ENCODE data around the gene ZNF512B. TPM values are rescaled to one million over a fixed set of nuclear protein-coding genes. Genes with fewer than 3 reads are reported as not detected.

The ZNF512B gene
- total RNA-seq, 2 donors from 2014 or later, result 23.7 to 26.8 TPM

DNA sequence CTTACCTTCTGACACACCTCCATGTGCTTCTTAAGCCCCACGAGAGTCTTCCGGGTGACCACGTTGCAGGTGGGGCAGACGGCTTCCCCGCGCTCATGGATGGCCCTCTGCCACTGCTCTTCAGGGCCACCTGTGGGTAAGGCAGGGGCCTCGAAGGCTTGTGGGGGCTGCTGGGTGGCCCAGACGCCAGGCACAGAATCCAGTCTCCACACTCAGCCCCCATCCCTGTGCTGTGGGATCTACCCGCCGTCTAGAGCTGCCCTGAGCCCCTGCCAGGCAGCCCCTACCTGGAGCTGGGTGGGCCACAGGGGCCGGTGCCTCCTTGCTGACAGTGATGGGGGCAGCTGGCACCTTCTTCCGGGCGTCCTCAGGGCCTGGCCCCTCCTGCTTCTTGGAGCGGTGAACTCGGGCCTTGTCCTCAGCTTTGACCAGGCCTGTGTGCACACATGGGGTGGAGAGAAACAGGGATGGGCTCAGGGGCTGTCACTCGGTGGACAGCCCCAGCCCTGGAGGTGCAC, 5.9 kb downstream of the ZNF512B start:
- no peak for DNase-seq
- 95 to 100% methylated on average over 10 to 16 of the region's 16 CpGs for WGBS, 2 experiments (ENCODE audit: insufficient coverage in 1 of 2, insufficient read length in 1 of 2)
- Histone ChIP-seq H3K4me3 (ENCODE audit: low read length) (no peak overlapping the region), H3K9ac (ENCODE audit: extremely low read depth, low read length, poor library complexity, severe bottlenecking) (no peak overlapping the region), H3K4me1 (ENCODE audit: control insufficient read depth, insufficient read depth, low read length) (peaks cover 9% of the 10 kb centered on the region), H3K9me3 (ENCODE audit: control insufficient read depth, low read length) (peaks cover 35% of the 10 kb centered on the region), H3K27ac (ENCODE audit: low read depth, low read length) (no peak overlapping the region), H3K36me3 (ENCODE audit: control insufficient read depth, insufficient read depth, low read length) (peaks cover 35% of the 10 kb centered on the region), H3K27me3 (ENCODE audit: control insufficient read depth, insufficient read depth, low read length, poor library complexity, severe bottlenecking) (no peaks in the 10 kb centered on the region)
- peaks cover 51% of the 10 kb centered on the region for H3K36me3 Mint-ChIP-seq (ENCODE audit: low read depth)
- no peak overlapping the region for H3K27ac Mint-ChIP-seq
- no peaks in the 10 kb centered on the region for H3K27me3 Mint-ChIP-seq (ENCODE audit: insufficient read depth)
- TF ChIP-seq, protein P1, sequence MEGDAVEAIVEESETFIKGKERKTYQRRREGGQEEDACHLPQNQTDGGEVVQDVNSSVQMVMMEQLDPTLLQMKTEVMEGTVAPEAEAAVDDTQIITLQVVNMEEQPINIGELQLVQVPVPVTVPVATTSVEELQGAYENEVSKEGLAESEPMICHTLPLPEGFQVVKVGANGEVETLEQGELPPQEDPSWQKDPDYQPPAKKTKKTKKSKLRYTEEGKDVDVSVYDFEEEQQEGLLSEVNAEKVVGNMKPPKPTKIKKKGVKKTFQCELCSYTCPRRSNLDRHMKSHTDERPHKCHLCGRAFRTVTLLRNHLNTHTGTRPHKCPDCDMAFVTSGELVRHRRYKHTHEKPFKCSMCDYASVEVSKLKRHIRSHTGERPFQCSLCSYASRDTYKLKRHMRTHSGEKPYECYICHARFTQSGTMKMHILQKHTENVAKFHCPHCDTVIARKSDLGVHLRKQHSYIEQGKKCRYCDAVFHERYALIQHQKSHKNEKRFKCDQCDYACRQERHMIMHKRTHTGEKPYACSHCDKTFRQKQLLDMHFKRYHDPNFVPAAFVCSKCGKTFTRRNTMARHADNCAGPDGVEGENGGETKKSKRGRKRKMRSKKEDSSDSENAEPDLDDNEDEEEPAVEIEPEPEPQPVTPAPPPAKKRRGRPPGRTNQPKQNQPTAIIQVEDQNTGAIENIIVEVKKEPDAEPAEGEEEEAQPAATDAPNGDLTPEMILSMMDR (conservative IDR thresholded peaks at IDR 0.05), result no peak
- no peak overlapping the region for H3K4me3 Mint-ChIP-seq
- H3K9me3 Mint-ChIP-seq, result peaks cover 19% of the 10 kb centered on the region
- peaks cover 7% of the 10 kb centered on the region for H3K4me1 Mint-ChIP-seq

DNA sequence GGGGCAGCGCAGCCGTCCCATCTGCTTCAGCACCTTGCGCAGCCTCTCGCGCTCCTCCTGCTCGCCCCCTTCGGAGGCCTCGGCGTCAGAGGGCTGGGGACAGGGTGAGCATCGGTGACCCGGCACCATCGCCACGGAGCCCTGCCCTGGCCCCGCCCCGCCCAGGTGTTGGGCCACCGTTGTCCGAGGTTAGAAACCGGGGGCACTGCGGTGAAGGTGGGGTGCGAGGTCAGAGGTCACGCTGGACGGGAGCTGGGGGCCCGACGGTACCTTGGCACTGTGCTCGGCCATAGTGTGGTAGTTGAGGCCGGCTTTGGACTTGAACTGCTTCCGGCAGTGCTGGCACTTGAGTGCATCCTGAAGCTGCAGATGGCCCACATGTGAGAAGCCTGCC, 6.4 kb downstream of the ZNF512B start:
- H3K27me3 ChIP-seq (ENCODE audit: control insufficient read depth, insufficient read depth, low read length, poor library complexity, severe bottlenecking), result no peaks in the 10 kb centered on the region
- H3K4me1 ChIP-seq (ENCODE audit: control insufficient read depth, insufficient read depth, low read length), result peaks cover 11% of the 10 kb centered on the region
- peaks cover 16% of the 10 kb centered on the region for H3K9me3 Mint-ChIP-seq
- H3K36me3 Mint-ChIP-seq (ENCODE audit: low read depth), result peaks cover 48% of the 10 kb centered on the region
- H3K36me3 ChIP-seq (ENCODE audit: control insufficient read depth, insufficient read depth, low read length), result peaks cover 40% of the 10 kb centered on the region
- no peak overlapping the region for H3K4me3 ChIP-seq (ENCODE audit: low read length)
- H3K4me3 Mint-ChIP-seq, result no peak overlapping the region
- H3K9ac ChIP-seq (ENCODE audit: extremely low read depth, low read length, poor library complexity, severe bottlenecking), result no peak overlapping the region
- peaks cover 10% of the 10 kb centered on the region for H3K4me1 Mint-ChIP-seq
- TF ChIP-seq, protein P1 (conservative IDR thresholded peaks at IDR 0.05), result no peak
- 93% methylated on average over 23 to 27 of the region's 27 CpGs for WGBS, 2 experiments (ENCODE audit: insufficient coverage in 1 of 2, insufficient read length in 1 of 2)
- H3K9me3 ChIP-seq (ENCODE audit: control insufficient read depth, low read length), result peaks cover 35% of the 10 kb centered on the region
- DNase-seq, result no peak
- no peaks in the 10 kb centered on the region for H3K27me3 Mint-ChIP-seq (ENCODE audit: insufficient read depth)
- H3K27ac Mint-ChIP-seq, result no peak overlapping the region
- no peak overlapping the region for H3K27ac ChIP-seq (ENCODE audit: low read depth, low read length)

DNA sequence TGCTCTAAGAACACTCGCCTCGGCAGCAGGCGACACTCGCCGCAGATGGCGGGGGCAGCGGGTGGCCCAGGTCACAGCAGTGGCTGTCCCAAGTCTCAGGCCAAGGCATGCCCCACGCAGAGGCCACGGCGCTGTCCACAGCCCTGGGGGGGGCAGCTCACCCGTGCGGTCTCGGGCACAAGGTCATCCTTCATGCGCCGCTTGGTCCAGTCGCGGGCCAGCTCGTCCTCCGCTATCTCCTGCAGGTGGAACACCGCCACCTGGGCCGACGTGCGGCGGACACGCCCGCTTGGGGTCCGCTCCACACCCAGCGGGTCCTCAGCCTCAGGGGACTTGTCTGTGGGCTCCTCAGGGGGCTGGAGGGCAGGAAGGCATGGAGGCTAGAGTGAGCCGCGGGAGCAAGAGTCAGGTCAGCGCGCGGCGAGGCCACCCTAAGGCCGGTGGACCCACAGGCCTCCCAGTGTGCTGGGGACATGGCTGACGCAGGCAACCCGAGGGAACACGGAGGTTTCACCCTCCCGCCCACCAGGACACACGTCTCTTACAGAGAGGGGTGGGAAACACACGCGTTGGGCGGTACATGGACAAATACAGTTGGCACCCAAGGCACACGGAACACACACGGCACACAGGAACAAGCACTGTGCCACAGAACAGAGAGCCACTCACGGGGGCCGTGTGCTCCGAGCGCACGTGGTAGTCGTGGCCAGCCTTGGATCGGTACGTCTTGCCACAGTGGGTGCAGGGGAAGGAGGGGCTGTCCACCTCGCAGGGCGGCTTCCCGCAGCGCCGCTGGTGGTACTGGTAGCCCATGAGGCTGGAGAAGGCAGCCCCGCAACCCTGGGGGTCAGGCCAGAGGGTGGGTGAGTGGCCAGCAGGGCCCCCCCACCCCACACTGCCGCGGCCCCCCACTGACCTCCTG, 7.0 kb downstream of the ZNF512B start:
- peaks cover 16% of the 10 kb centered on the region for H3K4me1 Mint-ChIP-seq
- Histone ChIP-seq H3K9ac (ENCODE audit: extremely low read depth, low read length, poor library complexity, severe bottlenecking) (no peak overlapping the region), H3K4me1 (ENCODE audit: control insufficient read depth, insufficient read depth, low read length) (peaks cover 12% of the 10 kb centered on the region), H3K27ac (ENCODE audit: low read depth, low read length) (no peak overlapping the region), H3K9me3 (ENCODE audit: control insufficient read depth, low read length) (peaks cover 29% of the 10 kb centered on the region), H3K4me3 (ENCODE audit: low read length) (no peak overlapping the region), H3K27me3 (ENCODE audit: control insufficient read depth, insufficient read depth, low read length, poor library complexity, severe bottlenecking) (no peaks in the 10 kb centered on the region), H3K36me3 (ENCODE audit: control insufficient read depth, insufficient read depth, low read length) (peaks cover 34% of the 10 kb centered on the region)
- H3K36me3 Mint-ChIP-seq (ENCODE audit: low read depth), result peaks cover 43% of the 10 kb centered on the region
- 95 to 97% methylated on average over 47 to 61 of the region's 61 CpGs for WGBS, 2 experiments (ENCODE audit: insufficient coverage in 1 of 2, insufficient read length in 1 of 2)
- no peaks in the 10 kb centered on the region for H3K27me3 Mint-ChIP-seq (ENCODE audit: insufficient read depth)
- H3K27ac Mint-ChIP-seq, result no peak overlapping the region
- H3K4me3 Mint-ChIP-seq, result no peak overlapping the region
- H3K9me3 Mint-ChIP-seq, result peaks cover 16% of the 10 kb centered on the region
- no peak for DNase-seq
- TF ChIP-seq, protein P1 (conservative IDR thresholded peaks at IDR 0.05), result no peak

Measured in endodermal cell (in vitro differentiated cells).